HG03432 (cell line): ENCODE measurements around the gene LMCD1.

ENCODE experiments used
- ATAC-seq: cut with Tn5 transposase; IDR thresholded peaks from one replicate; pipeline ENCODE4 v1.9.1; 2021; ENCODE audit warnings: mild to moderate bottlenecking, moderate library complexity; ENCODE audit not compliant: unreplicated experiment

LMCD1 gene

DNA sequence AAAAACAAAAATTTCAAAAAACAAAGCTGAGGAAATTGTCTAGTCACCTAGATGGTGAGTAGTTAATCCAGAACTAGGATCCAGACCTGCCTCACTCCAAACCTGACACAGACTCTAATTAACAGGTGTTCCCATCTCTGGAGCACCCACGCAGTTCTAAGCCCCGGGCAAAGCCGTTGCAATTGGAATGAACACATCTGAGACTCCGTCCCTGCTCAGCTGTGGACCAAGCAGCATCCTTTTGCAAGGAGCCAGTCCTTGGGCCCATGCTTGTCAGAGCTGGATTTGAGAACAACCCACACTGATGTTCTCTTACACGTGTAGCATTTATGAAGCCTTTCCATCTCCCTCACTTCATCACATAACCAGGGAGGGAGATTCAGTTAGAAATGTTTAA is 54.8 kb downstream of the LMCD1 start:
- no peak for ATAC-seq

DNA sequence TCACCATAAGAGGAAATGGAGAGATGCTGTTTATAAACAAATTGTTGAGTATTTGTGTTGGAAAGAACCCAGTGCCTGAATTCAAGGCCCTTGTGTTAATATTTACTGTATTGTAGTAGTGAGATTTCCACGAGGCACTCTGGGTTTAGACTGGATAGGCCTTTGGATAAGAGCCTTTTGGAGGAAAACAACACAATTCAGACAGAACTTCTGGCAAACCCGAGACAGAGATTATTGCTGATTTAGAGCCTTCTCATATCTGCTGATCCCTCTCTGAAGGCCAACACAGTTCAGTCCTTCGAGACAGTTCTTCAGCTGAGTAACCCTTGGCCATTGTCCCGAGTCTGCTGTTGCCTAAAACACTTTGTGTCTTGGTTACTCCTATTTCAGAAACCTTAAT is 55.7 kb downstream of the LMCD1 start:
- ATAC-seq = no peak

DNA sequence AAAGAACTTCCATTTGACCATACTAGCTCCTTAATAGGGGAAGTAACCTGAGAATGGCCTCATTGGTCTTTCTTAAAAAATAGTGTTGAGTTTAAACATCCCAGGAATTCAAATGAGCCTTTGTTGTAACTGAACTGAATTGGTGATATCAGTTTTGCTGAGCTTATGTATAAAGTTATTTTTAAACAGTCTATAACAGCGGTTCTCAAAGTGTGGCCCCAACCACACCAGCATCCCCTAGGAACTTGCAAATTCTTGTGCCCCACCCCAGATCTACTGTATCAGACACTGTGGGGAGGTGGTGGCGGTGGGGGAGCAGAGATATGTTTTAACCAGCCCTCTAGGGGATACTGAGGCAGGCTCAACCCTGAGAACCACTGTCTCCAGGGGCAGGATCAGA is 57.0 kb downstream of the LMCD1 start:
- ATAC-seq = no peak

DNA sequence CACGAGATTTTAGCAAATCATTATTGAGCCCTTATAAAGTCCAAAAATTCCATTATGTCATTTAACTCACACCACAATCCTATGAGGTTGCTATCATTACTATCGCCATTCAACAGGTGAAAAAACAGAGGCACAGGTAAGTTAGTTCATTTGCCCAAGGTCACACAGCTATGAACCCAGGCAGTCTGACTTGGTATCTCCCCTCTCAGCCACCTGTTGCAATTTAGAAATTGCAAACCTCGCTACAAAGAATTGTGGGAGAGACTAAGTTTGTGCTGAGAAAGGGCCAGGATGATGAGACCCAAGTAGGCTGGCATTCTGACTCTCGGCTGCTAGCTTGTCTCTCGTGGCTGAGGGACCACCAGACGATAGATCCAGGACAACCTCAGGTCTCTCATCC is 57.7 kb downstream of the LMCD1 start:
- ATAC-seq = no peak

DNA sequence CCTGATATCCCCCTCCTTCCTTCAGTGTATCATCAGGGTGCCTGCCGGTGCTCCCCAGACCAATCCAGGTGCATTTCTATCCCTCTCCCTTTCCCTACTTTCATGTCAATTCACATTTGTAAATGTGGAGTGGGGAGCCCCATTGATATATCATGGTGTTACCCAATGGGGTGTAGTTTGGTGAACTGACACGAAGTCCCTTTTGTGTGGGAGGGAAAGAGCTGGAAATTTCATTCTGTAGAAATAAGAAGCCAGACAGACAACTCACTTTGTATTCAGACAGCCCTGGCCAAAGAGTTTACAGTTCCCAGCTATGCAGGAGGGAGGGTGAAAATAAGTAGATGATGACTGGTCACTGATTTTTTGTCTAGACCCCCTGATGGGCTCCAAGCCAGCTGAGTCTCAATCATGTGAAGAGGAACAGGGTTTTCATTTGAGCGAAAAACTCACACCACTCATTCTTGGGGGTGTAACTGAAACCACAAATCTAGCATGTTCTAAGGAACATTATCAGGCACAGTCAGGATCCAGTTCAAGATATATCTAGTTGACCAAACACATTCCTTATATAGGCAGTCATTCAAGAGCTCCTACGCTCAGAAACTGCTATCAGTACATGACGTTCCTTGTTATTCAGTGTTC is 58.9 kb downstream of the LMCD1 start:
- ATAC-seq = no peak

DNA sequence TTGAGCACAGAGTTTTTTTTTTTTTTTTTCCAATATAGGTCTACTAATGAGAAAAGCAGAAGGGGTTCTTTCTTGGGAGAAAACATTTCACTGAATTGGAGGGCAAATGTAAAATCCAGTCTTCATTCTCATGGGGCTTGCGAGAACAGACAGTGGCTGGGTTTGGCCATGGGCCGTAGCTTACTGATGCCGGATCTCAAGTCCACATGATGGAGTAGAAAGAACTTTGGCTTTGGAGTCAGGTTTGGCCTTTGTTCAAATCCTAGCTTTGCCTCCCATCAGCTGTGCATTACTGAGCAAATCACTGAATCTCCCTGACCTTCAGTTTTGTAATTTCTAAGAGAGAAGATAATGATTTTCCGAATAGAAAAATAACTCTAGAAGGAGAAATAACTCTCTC is 59.7 kb downstream of the LMCD1 start:
- no peak for ATAC-seq

DNA sequence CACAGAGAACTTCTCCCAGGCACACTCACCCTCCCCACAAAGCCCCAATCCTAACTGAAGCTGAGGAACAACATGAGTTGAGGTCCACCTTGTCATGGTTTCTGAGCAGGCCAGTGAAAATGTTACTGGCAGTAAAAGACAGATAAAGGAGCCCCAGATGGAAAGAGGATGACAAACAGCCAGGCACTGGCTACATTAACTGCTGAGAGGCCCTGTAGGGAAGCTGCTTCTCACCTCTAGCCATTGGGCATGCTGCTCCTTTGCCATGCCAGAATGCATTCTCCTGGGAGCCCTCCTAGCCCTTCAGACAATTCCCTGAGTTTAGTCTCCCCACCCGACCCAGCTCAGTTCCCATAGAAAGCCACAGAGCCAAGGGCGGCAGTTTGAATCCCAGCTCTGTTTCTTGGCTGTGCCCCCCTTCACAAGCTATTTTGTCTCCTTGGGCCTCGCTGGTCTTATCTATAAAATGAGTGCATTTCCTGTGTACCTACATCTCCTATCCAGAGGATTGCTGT is 60.5 kb downstream of the LMCD1 start:
- no peak for ATAC-seq

DNA sequence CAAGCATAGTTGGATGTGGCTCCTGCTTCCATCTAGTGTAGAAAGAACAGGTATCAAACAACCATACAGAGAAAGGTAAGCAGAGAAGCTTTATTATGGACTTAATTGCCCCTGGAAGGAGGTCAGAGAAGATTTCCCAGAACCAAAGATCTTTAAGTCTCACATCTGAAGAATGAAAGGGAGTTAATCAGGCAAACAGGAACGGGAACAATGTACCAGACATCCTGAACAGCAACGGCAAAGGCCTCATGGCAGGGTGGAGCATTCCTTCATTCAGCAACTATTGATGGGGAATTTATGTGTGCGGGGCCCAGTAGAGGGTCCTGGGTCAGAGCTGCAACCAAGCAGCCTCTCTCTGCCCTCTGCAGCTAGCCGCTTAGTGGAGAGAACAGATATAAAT is 61.5 kb downstream of the LMCD1 start:
- no peak for ATAC-seq

DNA sequence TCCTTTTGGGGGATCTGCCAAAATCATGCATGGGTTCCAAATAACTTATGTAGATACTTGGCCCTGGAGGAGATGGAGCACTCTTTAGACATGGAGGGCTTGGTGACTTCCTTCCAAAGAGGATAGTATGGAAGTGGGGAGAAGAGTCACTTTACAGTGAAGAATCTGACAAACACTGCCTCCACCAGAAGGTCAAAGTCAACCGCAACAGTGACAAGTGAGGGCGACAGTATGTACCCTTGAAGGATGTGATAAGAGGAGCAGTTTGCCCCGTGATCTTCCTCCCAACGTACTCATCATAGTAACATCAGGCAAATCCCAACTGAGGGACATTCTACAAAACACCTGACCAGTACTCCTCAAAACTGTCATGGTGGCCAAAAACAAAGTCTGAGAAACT is 62.0 kb downstream of the LMCD1 start:
- no peak for ATAC-seq

DNA sequence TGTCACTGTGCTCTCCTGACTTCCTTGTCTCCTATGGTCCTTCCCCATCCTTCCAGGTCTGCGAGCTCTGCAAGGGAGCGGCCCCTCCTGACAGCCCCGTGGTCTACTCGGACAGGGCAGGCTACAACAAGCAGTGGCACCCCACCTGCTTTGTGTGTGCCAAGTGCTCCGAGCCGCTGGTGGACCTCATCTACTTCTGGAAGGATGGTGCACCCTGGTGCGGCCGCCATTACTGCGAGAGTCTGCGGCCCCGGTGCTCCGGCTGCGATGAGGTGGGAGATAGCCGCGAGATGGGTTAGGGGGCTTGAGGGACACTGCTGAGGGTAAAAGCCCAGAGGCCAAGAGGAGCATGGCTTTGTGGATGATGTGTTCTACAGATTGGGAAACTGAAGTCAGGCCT is 63.8 kb downstream of the LMCD1 start:
- no peak for ATAC-seq

DNA sequence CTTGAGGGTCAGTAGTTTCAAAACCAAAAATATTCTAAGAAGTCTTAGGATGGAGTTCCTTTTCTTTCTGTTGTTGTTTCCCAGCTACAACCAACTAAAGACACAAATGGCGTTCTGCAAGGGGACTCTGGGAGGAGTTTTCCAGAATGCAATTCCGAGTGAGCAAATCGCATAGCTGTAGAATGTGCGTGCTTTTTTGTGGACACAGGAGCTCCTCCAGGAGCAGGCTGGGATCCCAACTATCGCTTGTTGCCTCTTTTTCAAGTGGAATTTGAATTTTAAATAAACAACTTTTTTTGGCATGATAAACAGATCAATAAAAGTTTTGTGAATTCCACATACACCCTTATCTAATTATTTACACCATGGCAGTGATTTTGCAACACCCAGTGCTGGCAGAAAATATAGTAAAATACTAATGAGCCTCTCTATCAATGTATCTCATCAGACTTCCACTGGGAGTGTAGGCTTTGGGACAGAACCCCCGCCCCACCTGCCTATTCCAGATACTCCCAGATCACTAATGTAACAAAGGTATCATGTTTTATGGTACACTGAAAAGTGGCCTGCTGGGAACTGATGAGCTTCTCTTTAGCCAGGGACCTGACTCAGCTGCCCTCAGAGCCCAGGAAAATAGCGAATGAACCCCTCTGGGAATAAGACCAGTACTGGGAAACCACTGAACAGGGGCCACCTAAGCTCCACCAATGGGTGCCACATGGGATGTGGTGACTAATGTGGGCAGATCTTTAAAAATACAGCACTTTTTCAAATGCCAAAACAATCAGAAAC is 66.4 kb downstream of the LMCD1 start:
- ATAC-seq = no peak

DNA sequence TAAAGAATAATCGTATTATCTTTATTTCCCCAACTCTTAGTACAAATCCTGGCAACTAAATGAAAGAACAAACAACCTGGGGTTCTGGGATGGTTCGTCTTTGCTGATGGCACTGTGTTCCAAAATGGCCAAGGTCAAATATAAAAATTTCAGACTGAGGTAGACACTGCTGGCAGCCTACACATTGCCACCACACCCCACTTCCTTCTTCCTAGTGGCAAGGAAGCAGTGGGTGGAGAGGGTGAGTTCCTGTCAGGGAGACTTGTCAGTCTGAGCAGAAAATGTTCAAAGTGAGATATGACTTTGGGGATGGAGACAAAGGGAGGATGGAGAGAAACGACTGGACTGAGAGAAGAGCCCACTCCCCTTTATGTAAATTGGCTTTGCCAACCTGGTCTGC is 69.6 kb downstream of the LMCD1 start:
- no peak for ATAC-seq

DNA sequence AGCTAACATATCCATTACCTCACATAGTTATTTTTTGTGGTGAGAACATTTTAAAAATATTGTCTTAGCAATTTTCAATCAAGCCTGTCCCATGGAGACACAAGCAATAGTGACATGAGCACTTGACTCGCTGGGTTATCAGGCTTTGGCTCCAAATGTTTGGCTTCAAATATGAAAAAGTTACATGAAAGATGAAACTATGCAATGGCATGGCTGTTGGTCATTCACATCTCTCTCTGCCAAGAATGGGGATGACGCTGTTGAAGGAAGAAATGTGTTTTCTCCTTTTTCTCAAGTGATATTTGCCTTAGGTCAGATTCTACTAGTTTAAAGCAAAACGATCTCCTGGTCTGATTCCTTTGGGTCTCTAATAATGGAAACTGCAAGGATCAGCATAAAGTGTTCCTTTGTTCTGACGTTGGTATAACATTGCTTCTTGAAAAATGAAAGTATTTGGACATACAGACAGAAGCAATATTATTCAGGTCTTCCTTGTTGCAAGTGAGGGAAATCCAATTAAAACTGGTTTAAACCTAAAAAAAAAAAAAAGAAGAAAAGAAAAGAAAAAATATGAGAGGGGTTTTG is 71.8 kb downstream of the LMCD1 start:
- ATAC-seq = no peak

DNA sequence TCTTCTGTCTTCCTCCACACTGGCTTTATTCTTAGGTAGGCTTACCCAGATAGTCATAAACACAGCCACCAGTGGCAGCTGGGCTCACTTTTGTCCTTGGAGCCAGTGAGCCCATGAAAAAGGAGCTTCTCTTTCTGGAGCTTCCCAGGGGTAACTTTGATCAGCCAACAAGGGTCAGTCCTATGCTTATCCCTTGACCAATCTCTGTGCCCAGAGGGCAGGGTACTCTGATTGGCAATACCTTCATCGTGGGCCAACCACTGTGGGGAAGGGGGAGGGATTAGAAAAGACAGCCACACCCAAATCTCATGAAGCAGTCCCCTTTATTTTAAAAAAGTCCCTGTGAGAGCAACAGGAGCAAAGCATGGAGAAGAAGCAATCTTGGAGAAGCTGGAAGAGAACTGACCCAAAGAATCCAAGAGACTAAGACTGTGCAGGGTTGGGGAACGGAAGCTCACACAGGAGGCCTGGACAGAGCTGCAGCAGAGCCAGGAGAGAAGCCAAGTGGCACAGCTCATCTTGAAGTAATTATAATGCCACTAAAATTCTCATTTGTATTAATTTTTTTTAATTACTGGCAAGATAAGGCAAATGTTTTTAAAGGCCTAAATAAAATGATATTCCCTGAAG is 72.5 kb downstream of the LMCD1 start:
- ATAC-seq = no peak

DNA sequence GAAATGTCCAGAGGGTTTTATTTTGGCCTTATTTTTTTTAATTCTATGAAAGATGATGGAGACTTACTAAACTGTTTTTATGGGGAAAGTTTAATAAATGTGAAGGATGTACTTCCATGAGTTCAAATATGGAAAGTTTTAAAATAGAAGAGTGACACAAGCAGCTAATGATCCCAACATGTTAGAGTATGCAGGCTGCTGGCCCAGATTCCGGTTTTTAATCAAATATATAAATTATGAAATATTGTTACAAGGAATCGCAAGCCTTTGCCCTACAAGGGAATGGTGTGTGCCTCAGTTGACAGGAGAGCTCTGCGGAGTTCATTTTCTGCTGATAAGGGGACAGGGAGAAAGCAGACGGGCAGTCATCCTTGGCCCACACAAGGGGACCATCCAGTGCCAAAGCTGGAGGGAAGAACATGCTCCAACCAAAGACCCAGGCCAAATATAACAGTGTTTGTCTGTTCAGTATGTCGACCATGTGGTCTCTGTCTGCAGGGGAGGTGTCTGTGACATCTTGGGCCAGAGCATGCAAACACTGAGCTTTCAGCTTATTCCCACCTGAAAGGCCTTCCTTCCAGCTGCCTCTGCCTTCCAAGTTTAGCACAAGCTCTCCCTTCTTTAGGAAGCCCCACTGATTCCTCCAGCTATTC is 73.2 kb downstream of the LMCD1 start:
- ATAC-seq = no peak

DNA sequence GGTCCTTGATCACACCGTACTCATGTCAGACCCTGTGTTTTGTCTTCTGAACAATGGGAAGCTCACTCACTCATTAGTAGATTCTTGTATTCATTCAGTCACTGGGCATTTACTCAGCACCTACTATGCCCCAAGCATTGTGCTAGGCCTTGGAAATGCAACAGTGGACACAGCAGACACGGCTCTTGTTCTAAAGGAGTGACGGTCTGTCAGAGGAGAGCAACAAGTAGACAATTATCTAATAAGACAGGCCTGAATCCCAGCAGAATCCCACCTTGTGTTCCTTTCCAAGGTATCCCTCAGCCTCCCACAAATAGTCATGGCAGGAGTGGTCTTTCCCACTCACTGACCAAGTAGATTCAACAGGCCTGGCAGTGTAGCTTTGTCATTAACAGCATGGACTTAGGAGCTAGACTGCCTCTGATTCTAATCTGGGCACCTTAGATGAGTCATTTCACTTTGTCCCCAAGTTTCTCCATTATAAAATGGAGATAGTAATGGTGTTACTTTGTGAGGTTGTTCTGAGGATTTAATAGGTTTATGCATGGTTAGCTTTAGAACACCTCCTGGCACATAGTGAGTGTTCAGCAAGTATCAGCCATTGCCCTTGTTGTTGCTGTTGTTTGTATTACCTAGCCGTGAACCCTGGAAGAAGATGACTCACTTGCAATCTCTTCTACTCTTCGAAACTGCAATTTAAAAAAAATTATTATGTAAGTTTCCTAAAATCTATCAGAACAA is 73.9 kb downstream of the LMCD1 start:
- no peak for ATAC-seq

DNA sequence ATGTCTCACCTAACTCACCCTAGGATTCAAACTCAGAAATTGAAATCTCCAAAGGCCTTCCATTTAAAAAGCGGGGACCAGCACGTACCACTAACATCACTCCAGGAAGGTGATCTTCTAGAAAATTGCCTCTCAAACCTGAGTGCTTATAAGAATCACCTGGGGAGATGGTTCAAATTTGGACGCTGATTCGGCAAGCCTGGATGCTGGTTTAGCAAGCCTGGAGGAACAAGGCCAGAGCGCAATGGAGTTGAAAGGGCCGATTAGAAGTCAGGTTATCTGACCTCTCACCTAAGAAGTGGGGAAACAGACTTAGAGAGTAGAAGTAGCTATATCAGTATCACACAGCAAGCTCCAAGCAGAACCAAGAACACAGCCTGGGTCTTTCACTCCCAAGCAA is 74.8 kb downstream of the LMCD1 start:
- no peak for ATAC-seq

DNA sequence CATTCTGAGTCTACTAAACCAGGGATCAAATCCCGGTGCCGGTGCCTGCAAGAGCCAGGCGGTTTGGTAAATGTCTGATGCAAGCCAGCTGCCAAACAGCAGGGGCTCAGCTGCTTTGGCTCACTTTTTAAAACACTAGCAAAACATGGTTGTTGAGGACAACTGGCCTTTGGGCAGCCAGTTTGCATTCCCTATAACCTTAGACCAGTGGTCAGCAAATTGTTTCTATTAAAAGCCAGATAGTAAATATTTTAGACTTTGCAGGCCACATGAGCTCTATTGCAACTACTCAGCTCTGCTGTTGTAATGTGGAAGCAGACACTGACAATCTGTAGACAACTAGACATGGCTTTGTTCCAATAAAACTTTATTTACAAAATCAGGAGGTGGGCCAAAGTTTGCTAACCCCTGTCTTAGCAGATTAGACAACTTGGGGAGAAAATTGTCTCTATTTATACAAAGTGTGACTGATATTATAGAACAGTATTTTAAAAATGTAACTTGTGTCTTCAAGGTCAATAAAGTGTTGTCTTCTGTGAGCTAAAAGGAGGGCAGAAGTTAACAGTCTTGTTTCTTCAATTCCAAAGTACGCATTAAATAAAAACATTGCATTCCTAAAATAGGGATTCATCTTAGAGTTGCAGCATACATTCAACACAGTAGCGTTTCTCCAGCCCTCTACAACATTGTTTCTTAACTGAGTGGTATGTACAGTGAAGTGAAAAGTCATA is 75.4 kb downstream of the LMCD1 start:
- ATAC-seq = no peak

DNA sequence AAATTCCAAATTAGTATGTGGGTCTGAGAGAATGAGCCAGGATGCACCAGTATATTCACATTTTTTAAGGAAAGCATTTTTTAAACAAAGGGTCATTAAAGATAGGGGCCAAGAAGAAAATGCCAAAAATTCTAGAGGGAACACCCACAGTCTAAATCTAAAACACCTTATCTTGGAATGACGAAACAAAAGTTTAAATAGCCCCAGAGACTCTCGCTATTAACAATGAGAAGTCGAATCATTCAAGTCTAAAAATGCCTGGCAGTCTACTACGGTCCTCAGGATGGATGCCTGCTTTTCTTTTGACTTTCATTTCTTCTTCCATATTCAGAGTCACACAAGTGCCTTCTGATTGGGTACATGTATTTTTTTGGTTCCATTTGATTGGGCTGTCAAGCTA is 76.7 kb downstream of the LMCD1 start:
- ATAC-seq = peak; percentile 34

DNA sequence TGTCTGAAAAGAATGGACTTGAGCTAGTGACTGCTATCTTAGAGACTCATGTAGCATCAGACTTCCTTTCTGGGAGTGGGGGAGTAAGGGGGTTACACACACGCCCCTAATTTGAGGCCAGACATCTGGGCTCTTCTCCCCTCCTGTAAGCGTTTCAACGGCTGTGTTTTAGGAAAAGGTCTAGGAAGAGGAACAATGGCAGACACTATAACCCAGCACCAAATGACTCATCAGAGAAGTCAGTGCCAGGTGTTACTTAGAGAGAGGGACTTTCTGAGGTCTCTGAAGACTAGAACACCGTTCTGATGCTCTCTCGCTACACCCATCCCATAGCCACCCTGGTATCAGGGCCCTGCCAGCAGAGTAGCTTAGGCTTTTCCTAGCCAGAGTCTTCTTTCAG is 77.5 kb downstream of the LMCD1 start:
- ATAC-seq = peak; percentile 98
